WTC11 (cell line): ENCODE data around the gene RHBDD3. TPM values are rescaled to one million over a fixed set of nuclear protein-coding genes. Genes with fewer than 3 reads are reported as not detected.

Experiments used
- ATAC-seq: fragments of 200-7000 bp; cut with Tn5 transposase; 2 replicates; pipeline ENCODE4 v1.10.0; 2021; ENCODE audit warnings: mild to moderate bottlenecking, moderate library complexity
- CTCF ChIA-PET: fragments of 300-600 bp; sonication (Branson Sonifier 250); formaldehyde crosslinking; loops from one replicate; lab custom pipeline; 2021; ENCODE audit warnings: antibody characterized with exemption; lab: Charles Lee
- POLR2A ChIA-PET: fragments of 350-600 bp; sonication (Branson Sonifier 250); formaldehyde crosslinking; loops from one replicate; lab custom pipeline; 2021; ENCODE audit warnings: antibody characterized with exemption; lab: Charles Lee
- DNase-seq: peaks from one replicate; pipeline ENCODE4 v3.0.0; 2021; ENCODE audit warnings: low spot score
- H3K27ac Mint-ChIP-seq: 2 replicates; pipeline ENCODE4 v1.8.0; 2021; ENCODE audit warnings: mixed read lengths
- H3K27me3 Mint-ChIP-seq: 2 replicates; pipeline ENCODE4 v1.8.0; 2021; ENCODE audit warnings: low read depth, mild to moderate bottlenecking, moderate library complexity, mixed read lengths
- H3K36me3 Mint-ChIP-seq: 2 replicates; pipeline ENCODE4 v1.8.0; 2021; ENCODE audit warnings: mixed read lengths
- H3K4me1 Mint-ChIP-seq: 2 replicates; pipeline ENCODE4 v1.8.0; 2022; ENCODE audit warnings: mixed read lengths
- H3K4me3 Mint-ChIP-seq: 2 replicates; pipeline ENCODE4 v1.8.0; 2021; ENCODE audit warnings: mild to moderate bottlenecking, moderate library complexity, mixed read lengths
- H3K9me3 Mint-ChIP-seq: 2 replicates; pipeline ENCODE4 v1.8.0; 2021; ENCODE audit warnings: mixed read lengths
- ATF1 ChIP-seq: sonication (generic); formaldehyde crosslinking; IDR thresholded peaks from 2 replicates; pipeline ENCODE4 v1.8.1; 2023; ENCODE audit warnings: mild to moderate bottlenecking, moderate library complexity, missing genetic modification reagents
- IRF2 ChIP-seq: sonication (generic); formaldehyde crosslinking; IDR thresholded peaks from 2 replicates; pipeline ENCODE4 v1.8.0; 2022; ENCODE audit warnings: low read depth, missing genetic modification reagents, borderline replicate concordance
- PREB ChIP-seq: sonication (generic); formaldehyde crosslinking; IDR thresholded peaks from 2 replicates; pipeline ENCODE4 v1.8.1; 2022; ENCODE audit warnings: mild to moderate bottlenecking, missing genetic modification reagents, moderate library complexity, borderline replicate concordance
- PRRX2 ChIP-seq: fragments of 250-450 bp; sonication (Bioruptor Pico); IDR thresholded peaks from 2 replicates; pipeline ENCODE4 v1.8.0; 2021; ENCODE audit warnings: mild to moderate bottlenecking
- SMAD3 ChIP-seq: sonication (generic); formaldehyde crosslinking; IDR thresholded peaks from 2 replicates; pipeline ENCODE4 v1.8.0; 2022; ENCODE audit warnings: missing genetic modification reagents, mild to moderate bottlenecking, borderline replicate concordance
- ZNF138 ChIP-seq: sonication (generic); formaldehyde crosslinking; conservative IDR thresholded peaks from 2 replicates; pipeline ENCODE4 v1.8.1; 2022; ENCODE audit warnings: mild to moderate bottlenecking, moderate library complexity, missing genetic modification reagents
- ZNF219 ChIP-seq: sonication (generic); formaldehyde crosslinking; IDR thresholded peaks from 2 replicates; pipeline ENCODE4 v1.8.0; 2023; ENCODE audit warnings: missing genetic modification reagents, mild to moderate bottlenecking, borderline replicate concordance
- ZNF232 ChIP-seq: sonication (generic); formaldehyde crosslinking; IDR thresholded peaks from 2 replicates; pipeline ENCODE4 v1.8.0; 2022; ENCODE audit warnings: mild to moderate bottlenecking, missing genetic modification reagents
- ZNF263 ChIP-seq: sonication (generic); formaldehyde crosslinking; IDR thresholded peaks from 2 replicates; pipeline ENCODE4 v1.8.1; 2022; ENCODE audit warnings: low read depth, mild to moderate bottlenecking, moderate library complexity, missing genetic modification reagents
- ZNF416 ChIP-seq: fragments of 250-450 bp; sonication (Bioruptor Pico); IDR thresholded peaks from 2 replicates; pipeline ENCODE4 v1.9.0; 2021; ENCODE audit warnings: mild to moderate bottlenecking, inconsistent platforms
- ZNF512 ChIP-seq: sonication (generic); formaldehyde crosslinking; IDR thresholded peaks from 2 replicates; pipeline ENCODE4 v1.8.1; 2022; ENCODE audit warnings: missing genetic modification reagents, borderline replicate concordance
- total RNA-seq: library from RNA; stranded (reverse); gene quantifications from 3 replicates; pipeline ENCODE4 v1.2.3, GENCODE V29; 2021
- TF ChIP-seq, protein P1 (sequence below): sonication (generic); formaldehyde crosslinking; IDR thresholded peaks from 2 replicates; pipeline ENCODE4 v1.8.1; 2023; ENCODE audit warnings: mild to moderate bottlenecking, missing genetic modification reagents
- TF ChIP-seq, protein P2 (sequence below): sonication (generic); formaldehyde crosslinking; IDR thresholded peaks from 2 replicates; pipeline ENCODE4 v1.8.0; 2022; ENCODE audit warnings: mild to moderate bottlenecking, missing genetic modification reagents
- TF ChIP-seq, protein P3 (sequence below): sonication (generic); formaldehyde crosslinking; IDR thresholded peaks from 2 replicates; pipeline ENCODE4 v1.8.1; 2023; ENCODE audit warnings: mild to moderate bottlenecking, moderate library complexity, missing genetic modification reagents

RHBDD3 gene
- total RNA-seq, 1 experiment from 2014 or later = 77.9 TPM

DNA sequence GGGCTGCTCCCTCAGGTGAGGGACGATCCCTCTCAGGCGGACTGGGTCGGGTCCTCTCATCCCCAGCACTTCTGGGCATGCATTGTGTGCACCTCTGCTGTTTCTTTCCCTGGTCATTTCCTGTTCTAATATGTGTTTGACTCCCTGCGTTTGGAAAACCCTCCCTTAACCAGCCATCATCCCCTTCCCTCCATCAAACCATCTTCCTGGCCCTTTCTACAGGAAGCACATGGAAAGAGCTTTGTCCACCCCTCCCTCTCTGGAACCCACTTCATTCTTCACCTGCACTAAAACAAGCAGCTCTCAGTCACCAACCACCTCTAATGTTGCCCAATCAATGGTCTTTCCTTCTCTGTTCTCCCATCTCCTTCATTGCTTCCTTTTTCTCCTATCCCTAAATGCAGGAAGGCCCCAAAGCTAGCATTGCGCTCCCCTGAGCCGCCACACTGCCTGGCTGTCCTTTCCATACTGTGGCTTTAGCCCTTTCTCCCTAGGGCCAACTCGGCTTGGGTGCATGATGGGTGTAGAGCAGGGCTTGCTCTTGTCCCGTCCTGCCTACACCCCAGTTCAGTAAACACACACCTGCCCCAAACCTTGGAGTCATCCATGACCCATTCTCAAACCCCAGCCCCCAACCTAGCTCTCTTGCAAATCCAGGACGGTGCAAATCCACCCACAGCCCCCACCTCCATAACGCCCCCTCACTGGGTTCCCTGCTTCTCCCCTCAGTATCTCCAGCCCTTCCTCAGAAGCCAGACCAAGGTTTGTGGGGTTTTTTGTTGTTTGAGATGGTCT is 33.2 kb upstream of the RHBDD3 start (continued):
- TF ChIP-seq ZNF512 (CRISPR knock-in tag) = no peak
- TF ChIP-seq PRRX2 = no peak
- TF ChIP-seq ZNF138 (CRISPR knock-in tag) = no peak
- no peak for TF ChIP-seq ATF1
- TF ChIP-seq, all 79 proteins: peak for 2

DNA sequence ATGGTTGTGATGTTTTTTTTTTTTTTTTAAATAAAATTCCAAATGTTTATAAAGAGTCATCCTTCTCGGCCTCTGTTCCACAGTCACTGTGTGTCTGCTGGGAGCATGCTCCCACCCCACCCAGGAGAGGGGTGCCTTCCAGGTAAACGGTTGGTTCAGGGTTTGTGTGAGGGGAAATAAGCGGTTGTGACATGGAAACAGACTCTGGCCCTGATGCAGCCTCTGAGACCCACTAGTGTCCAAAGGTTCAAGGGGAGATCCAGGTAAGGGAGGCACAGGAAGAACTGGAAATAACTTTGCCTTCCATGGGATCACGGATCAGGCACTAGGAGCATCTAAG is 32.7 kb upstream of the RHBDD3 start:
- Mint-ChIP-seq H3K36me3 (peaks cover 47% of the 10 kb centered on the region), H3K4me3 (no peak overlapping the region), H3K27me3 (no peaks in the 10 kb centered on the region), H3K27ac (no peak overlapping the region), H3K9me3 (no peaks in the 10 kb centered on the region), H3K4me1 (peaks cover 9% of the 10 kb centered on the region; the same call in 1 of the 2 replicates)
- CTCF ChIA-PET = interaction anchor here (1.7 to 4.5 kb wide), 2 partner anchors 13 to 41 kb away, joined by 4 to 52 read pairs; no protein-coding TSS in a partner anchor
- TF ChIP-seq ZNF263 (CRISPR knock-in tag) = no peak
- TF ChIP-seq SMAD3 (CRISPR knock-in tag) = no peak
- 0 out of 2 replicates have a peak, but pooled peaks have one; percentile 35 for TF ChIP-seq ZNF416
- POLR2A ChIA-PET = no interaction called here
- ATAC-seq = no peak
- no peak for DNase-seq

DNA sequence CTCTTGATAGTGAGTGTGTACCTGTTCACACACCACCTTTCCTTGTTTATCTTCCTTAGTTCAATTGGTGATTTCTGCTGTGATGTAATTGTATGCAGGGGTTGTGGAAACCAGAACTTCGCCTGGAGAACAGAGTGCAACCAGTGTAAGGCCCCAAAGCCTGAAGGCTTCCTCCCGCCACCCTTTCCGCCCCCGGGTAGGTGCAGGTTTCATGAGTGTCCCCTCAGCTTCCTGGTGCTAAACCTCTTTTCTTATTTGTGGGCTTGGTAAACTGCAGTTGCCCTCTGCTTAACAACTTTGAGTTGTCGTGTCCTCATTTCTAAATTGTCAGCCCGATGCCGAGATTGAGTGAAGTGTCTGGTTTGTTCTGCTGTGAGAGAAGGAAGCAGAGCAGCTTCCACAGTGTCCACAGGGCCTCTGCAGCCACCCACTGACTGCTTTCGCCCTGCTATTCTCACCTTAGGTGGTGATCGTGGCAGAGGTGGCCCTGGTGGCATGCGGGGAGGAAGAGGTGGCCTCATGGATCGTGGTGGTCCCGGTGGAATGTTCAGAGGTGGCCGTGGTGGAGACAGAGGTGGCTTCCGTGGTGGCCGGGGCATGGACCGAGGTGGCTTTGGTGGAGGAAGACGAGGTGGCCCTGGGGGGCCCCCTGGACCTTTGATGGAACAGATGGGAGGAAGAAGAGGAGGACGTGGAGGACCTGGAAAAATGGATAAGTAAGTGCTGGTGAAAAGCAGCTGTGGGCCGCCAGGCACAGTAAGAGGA is 31.5 kb upstream of the RHBDD3 start:
- no peak for ATAC-seq
- CTCF ChIA-PET = no interaction called here
- Mint-ChIP-seq H3K4me1 (0 out of 2 replicates have a peak, but pooled peaks cover under 1% of the 10 kb centered on the region), H3K36me3 (peaks cover 58% of the 10 kb centered on the region), H3K27me3 (no peaks in the 10 kb centered on the region), H3K27ac (0 out of 2 replicates have a peak overlapping the region, but pooled peaks have one; percentile 11), H3K4me3 (no peak overlapping the region), H3K9me3 (no peaks in the 10 kb centered on the region)
- no peak for TF ChIP-seq ATF1
- no peak for TF ChIP-seq IRF2 (CRISPR knock-in tag)
- TF ChIP-seq, protein P1, sequence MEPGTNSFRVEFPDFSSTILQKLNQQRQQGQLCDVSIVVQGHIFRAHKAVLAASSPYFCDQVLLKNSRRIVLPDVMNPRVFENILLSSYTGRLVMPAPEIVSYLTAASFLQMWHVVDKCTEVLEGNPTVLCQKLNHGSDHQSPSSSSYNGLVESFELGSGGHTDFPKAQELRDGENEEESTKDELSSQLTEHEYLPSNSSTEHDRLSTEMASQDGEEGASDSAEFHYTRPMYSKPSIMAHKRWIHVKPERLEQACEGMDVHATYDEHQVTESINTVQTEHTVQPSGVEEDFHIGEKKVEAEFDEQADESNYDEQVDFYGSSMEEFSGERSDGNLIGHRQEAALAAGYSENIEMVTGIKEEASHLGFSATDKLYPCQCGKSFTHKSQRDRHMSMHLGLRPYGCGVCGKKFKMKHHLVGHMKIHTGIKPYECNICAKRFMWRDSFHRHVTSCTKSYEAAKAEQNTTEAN (CRISPR knock-in tag) = no peak
- TF ChIP-seq, protein P2, sequence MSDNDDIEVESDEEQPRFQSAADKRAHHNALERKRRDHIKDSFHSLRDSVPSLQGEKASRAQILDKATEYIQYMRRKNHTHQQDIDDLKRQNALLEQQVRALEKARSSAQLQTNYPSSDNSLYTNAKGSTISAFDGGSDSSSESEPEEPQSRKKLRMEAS (CRISPR knock-in tag) = no peak
- TF ChIP-seq ZNF219 (CRISPR knock-in tag) = no peak
- TF ChIP-seq PREB = no peak
- no peak for TF ChIP-seq ZNF232 (CRISPR knock-in tag)
- DNase-seq = no peak
- POLR2A ChIA-PET = interaction anchor here (0.6 kb wide), 1 partner anchor 84 kb away, joined by 3 read pairs; no protein-coding TSS in a partner anchor

GRCh38 chr22:29298641-29299040 is 30.9 kb upstream of the RHBDD3 start:
- peaks cover 65% of the 10 kb centered on the region for H3K36me3 Mint-ChIP-seq
- H3K4me1 Mint-ChIP-seq = no peaks in the 10 kb centered on the region
- DNase-seq = no peak
- ChIA-PET CTCF (no interaction called here), POLR2A (interaction anchor here (0.6 kb wide), 1 partner anchor 85 kb away, joined by 3 read pairs; no protein-coding TSS in a partner anchor)
- TF ChIP-seq, protein P3, sequence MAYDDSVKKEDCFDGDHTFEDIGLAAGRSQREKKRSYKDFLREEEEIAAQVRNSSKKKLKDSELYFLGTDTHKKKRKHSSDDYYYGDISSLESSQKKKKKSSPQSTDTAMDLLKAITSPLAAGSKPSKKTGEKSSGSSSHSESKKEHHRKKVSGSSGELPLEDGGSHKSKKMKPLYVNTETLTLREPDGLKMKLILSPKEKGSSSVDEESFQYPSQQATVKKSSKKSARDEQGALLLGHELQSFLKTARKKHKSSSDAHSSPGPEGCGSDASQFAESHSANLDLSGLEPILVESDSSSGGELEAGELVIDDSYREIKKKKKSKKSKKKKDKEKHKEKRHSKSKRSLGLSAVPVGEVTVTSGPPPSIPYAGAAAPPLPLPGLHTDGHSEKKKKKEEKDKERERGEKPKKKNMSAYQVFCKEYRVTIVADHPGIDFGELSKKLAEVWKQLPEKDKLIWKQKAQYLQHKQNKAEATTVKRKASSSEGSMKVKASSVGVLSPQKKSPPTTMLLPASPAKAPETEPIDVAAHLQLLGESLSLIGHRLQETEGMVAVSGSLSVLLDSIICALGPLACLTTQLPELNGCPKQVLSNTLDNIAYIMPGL (CRISPR knock-in tag) = no peak
- ATAC-seq = no peak
- H3K4me3 Mint-ChIP-seq = no peak overlapping the region
- H3K27ac Mint-ChIP-seq = no peak overlapping the region
- no peaks in the 10 kb centered on the region for H3K9me3 Mint-ChIP-seq
- no peaks in the 10 kb centered on the region for H3K27me3 Mint-ChIP-seq
